HL-60/S4 treated with phorbol 12-myristate 13-acetate at 8.2 ng/mL for 4 days and 3 days (cell line): ENCODE results near the gene GPX3.

Experiments used
- in situ Hi-C: fragments of 300-500 bp; cut with MboI; formaldehyde crosslinking; loops from 2 replicates; pipeline ENCODE4 v1.15.0; 2022; ENCODE audit warnings: low sequenced_read_pairs

The GPX3 gene

DNA sequence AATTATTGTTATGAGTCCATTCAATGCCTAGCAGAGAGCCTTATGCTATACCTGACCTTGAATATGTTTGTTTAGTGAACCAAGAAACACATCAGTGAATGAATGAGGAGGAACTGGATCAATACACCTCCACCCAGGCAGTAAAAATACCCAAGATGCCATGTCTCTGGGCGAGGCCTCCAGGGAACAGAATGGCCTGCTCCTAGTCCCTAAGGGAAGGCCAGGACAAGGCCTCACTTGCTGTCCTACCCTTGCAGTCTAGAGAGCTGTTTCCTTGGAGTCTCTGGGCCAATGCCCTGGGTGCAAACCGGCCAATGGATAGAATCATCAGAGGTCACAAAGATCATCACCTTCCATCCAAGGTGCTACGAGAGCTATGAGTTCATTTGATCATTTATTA is 34.3 kb downstream of the GPX3 start:
- in situ Hi-C loops, result loop anchor here (5.0 kb wide), 1 partner anchor 63 kb away; no protein-coding TSS in a partner anchor

GRCh38 chr5:151055336-151055735 is 34.9 kb downstream of the GPX3 start:
- in situ Hi-C loops, result no loop called here

DNA sequence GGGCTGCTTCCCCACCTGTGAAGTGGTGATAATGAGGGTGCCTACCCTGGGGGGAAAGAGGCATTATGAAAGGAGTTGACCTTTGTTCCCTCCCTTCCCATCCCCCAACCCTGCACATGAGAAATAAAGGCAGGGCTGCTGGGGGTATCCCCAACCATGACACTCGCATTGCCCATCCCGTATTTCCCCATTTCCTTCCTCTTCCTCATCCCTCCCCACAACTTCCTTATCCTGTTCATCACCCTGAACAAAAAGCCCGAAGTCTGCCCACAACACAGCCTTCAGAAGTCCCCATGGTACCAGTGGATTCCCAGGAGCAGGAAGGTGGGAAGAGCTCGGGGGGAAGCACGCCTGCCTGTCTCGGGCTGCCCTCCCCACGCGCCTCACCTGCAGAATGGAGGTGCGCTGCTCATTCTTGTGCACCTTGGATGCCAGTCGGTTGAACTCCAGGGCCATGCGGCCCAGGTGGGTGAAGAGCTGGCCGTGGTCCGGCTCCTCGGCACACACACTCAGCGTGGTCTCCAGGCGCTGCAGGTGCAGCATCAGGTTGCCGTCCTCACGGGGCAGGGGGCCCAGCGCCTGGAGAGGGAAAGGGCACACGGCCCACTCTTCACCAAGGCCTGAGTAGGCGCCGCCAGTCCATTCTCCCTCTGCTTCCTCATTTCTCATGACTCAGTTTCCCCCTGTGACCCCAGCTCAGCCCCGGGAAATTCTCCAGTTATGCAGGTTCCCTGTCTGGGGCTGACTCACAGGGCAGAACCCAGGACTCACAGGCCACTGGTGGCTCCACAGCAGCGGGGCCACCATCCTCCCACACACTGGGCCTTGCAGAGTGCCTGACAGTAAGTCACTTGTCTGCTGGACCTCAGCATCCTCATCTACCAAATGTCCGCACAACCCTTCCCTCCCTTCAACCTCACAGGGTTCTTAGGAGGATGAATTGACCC is 36.3 kb downstream of the GPX3 start:
- in situ Hi-C loops, result no loop called here

GRCh38 chr5:151058301-151058700 is 37.9 kb downstream of the GPX3 start:
- in situ Hi-C loops, result no loop called here

GRCh38 chr5:151058891-151059489 is 38.6 kb downstream of the GPX3 start:
- in situ Hi-C loops, result no loop called here

DNA sequence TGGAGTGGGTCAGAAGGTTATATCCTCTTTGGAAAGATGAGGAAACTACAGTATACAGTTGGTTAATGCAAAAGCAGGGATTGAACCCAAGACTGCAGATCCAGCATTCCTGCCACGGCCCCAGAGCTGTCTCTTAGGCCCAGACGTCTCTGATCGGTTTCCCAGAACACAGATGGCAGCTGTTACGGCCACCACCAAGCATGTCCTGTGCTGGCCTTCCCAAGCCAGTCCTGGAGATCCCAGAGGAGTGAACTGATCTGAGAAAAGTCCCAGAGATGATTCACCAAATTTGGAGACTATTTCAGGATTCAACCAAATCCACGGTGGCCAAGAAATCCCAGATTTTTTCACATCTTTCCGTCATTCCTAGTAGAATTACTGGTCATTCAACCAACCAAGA is 40.4 kb downstream of the GPX3 start:
- in situ Hi-C loops, result no loop called here

- in situ Hi-C loops, result no loop called here
These were observed 42.2 kb downstream of the GPX3 start for GRCh38 chr5:151062405-151063141.

GRCh38 chr5:151063142-151063989 is 43.0 kb downstream of the GPX3 start:
- in situ Hi-C loops, result no loop called here

DNA sequence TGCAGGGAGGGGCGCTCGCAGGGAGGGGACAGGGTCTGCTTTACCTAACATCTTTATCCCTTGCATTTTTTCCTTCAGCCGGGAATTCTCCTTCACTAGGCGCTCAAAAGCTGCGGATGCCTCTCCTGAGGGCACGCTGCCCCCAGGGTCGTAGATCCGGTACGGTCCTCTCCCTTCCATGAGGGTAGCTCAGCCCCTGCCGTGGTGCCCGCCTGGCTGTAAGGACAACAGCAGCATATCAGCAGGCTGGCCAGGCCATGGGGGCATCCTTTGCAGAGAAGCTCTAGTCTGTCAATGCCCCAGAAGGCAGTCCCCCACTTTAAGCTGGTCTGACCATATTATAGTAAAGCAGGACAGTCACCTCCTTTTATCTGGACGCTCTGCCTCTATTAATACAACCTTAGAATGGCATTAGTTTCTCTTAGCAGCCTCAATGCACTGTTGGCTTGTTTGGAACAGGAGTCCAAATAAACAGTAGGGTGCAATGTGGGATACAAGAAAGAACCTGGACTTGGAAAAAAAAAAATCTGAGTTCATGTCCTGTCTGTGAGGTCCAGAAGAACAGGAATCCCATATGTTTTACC is 44.6 kb downstream of the GPX3 start:
- in situ Hi-C loops, result no loop called here

DNA sequence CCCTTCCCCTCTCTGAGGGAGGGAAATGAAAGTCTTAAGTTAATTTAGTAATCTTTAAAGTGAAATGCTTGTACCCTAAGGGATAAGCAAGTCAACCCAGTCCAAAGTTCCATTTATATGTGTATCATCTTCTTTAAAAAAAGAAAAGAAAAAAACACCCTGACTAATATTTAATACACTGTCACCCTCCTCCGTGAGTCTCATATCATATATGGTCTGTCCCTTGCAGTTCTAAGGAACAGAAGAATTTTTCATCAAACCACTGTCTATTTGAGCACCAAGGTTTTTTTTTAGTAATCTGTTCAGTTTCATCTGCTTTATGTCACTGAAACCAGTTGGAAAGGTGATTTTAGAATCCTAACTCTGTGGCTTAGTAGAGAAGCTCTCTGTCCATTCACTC is 45.2 kb downstream of the GPX3 start:
- in situ Hi-C loops, result no loop called here

GRCh38 chr5:151066920-151067319 is 46.5 kb downstream of the GPX3 start:
- in situ Hi-C loops, result no loop called here

DNA sequence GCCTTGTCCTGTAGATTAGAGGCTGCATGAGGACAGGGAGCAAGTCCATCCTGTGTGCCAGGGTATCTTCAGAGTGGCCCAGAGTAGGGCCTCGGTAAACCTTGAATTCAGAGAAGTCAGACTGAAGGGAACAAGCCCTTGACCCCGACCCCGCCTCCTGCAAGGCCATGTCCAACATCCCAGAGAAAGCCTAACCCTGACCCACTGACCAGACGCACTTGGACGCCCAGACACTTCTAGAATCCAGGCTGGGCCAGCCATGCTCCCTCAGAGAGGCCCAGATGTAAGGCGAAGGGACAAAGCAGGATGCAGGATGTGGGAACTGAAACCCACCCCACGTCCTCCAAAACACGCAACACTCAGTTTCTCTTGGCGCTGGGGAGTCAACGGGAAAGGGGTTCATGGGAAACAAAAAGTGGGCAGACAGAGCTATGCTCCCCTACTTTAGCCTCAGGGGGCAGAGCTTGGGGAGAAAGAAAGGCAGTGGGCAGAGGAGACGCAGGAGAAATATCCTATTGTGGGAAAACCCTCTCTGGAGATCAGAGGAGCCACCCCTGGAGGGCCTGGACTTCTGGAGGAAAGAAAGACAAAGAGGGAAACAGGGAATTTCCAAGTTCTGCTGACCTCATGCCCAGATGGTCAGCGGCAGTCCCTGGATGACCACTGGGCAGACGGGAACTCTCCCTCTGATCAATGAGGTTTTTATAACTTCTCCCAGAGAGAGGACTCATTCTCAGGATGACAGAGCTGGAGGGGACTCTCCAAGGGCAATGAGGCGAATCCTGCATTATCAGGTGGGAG is 47.4 kb downstream of the GPX3 start:
- in situ Hi-C loops, result no loop called here

DNA sequence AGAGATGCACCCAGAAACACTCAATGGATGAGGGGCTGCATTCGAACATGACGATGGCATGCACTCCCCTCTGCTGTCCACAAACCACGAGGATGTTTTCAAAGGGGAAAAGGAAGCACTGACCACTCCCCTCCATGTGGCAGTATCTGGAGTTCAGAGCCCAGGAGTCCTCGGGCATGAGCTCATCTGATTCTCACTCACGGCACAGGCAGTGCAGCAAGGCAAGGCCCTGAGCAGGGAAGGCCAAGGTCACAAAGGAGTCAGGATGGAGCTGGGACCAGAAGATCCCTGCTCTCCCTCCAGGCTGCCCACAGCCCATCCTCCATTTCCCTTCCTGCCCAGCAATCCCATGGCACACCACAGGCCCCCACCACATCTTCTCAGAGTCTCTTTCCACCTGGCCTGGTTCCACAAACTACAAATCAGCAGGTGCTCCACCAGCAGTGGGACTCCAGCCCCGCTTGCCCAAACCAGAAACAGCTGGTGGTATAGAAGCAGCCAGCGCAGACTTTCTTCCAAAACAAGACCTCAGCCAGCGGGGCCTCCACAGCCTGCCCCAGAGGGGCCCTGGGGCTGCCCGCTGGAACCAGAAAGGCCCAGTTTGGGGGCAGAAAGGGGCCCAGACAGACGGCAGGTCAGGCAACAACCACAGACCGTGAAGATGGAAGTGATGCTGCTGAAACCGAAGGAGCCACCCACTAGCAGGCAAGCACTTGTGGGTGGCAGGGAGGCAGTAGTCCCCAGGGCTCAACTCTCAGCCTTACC is 48.2 kb downstream of the GPX3 start:
- in situ Hi-C loops, result no loop called here

DNA sequence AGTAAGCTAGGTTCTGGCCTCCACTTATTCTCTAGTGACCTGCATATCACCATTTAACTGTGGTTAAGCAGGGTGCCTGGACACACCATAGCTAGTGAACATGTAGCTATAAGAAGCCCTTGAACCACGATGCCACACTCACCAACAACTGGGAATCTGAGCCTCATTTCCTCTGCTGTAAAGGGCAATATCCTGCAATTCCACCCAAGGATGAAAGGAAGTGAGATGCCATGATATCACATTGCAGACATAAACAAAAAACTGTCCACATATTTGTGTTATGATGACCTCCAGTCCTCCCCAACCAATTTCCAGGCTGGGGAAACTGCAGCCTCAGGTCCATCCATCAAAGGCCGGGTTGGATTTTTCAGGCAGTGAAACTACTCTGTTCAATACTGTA is 50.1 kb downstream of the GPX3 start:
- in situ Hi-C loops, result no loop called here

GRCh38 chr5:151071021-151071420 is 50.6 kb downstream of the GPX3 start:
- in situ Hi-C loops, result no loop called here

- in situ Hi-C loops, result no loop called here
These were observed 51.6 kb downstream of the GPX3 start for GRCh38 chr5:151071848-151072629.

- in situ Hi-C loops, result no loop called here
These were observed 52.2 kb downstream of the GPX3 start for GRCh38 chr5:151072630-151073025.

- in situ Hi-C loops, result no loop called here
These were observed 52.9 kb downstream of the GPX3 start for GRCh38 chr5:151073280-151073679.
